ENCODE results near the gene ENO3.

ENO3 gene

DNA sequence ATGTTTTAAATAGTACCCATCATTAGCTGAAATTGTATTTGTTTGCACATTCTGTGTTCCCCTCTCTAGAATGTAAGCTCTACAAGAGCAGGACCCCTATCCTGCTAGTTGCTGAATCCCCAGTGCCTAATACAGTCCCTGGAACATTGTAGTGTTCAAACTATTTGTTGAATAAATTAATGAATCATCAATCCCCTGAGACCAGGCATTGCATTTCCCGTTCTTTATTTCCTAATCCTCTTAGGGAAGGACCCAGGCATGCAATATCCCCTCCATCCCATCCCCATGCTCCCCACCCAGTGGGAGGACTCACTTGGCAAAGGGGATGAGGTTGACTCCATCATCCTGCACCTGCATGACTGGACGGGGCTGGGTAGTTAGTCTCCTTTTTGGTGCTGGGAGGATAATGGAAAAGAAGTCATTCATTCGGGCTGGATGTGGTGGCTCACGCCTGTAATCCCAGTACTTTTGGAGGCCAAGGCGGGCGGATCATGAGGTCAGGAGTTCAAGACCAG lies 43.2 kb downstream of the ENO3 start:
- Histone ChIP-seq H3K36me3 (ENCODE audit: control insufficient read depth, insufficient read depth, low read length) (no peaks in the 10 kb centered on the region), H3K27ac (ENCODE audit: insufficient read depth, low read depth, low read length, poor library complexity, severe bottlenecking) (no peak overlapping the region), H3K9me3 (ENCODE audit: control insufficient read depth, low read length) (no peaks in the 10 kb centered on the region), H3K4me1 (ENCODE audit: control insufficient read depth, insufficient read depth, low read length) (peaks cover 8% of the 10 kb centered on the region), H3K4me3 (ENCODE audit: insufficient read depth, low read depth, low read length) (no peak overlapping the region), H3K27me3 (ENCODE audit: control insufficient read depth, insufficient read depth, low read length, poor library complexity, severe bottlenecking) (peaks cover 24% of the 10 kb centered on the region)
- 88 to 89% methylated on average over 6 of the region's 6 CpGs for WGBS, 2 experiments

DNA sequence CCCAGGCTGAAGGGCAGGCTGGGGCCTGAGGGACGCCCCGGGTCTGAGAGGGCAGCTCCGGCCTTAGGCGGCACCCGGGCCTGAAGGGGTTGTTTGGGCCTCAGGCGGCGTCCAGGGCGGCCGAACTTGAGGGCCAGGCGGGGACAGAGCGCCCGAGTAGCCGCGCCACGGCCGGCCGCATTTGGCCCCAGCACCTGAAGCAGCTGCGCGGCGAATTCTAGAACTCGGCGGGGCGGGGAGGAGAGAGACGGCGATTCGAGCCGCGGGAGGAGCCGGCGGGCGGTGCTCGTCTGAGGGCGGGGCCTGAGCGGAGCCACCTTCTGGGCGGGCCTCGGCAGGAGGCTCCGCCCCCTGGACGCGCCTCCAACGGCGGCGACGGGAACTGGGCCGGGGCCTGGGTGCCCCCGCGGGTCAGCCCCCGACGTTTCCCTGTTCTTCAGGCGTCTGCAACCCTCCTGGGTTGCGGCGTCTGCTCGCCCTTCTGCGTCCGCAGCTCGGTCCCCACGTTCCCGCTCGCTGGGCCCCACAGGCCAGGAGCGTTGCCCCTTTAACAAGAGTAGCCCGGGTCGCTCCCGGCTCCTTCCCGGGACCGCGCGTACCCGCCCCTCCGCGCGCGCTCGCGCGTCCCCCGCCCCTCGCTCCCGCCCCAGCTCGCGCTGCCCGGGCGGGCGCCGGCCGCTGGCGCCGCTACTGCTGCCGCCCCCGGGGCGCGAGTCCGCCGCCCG lies 46.5 kb downstream of the ENO3 start, which contains the start of the genes INCA1 and KIF1C:
Gene INCA1 (minus strand): TSS at position 221 of the 725 bp plus-strand sequence. CDS start 3,085 bp downstream, outside the sequence.
Gene KIF1C (plus strand): TSS at position 649 of the 725 bp plus-strand sequence. CDS start 2,297 bp downstream, outside the sequence.
- Histone ChIP-seq H3K4me1 (ENCODE audit: control insufficient read depth, insufficient read depth, low read length) (peaks cover 17% of the 10 kb centered on the region), H3K4me3 (ENCODE audit: insufficient read depth, low read depth, low read length) (peak within 1 kb of the TSS; percentile 89)
- WGBS, 2 experiments, result 1% methylated on average over 93 of the region's 93 CpGs

DNA sequence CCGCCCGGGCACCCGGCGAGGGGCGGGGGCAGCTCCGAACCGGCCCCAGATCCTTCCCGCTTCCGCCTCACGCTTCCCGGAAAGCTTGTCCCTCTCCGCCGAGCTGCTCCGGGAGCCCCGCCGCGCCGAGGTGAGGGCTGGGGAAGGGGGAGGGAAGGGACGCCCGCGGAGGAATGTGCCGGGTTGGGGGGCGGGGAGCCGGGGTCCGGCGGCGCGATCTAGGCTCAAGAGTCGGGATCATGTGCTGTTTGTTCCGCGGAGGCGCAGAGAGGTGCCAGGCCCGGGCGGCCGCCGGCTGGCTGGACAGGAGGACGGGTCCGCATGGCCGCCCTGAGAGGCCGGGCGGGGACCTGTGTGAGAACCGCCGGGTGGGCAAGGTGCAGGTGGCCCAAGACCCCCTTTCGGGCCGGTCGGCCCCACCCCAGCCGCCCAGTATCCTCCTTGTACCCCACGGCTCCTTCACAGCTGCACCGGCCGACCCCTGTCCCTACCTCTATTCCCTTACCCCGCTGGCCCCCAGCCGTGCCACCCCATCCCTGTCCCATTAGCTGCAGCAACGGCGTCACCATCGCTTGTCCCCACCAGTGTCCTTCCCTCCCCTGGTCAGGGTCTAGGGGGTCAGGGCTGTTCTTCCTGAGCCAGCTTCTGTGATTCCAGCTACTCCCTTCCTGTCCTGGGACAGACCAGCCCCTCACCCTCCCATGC lies 47.3 kb downstream of the ENO3 start:
- WGBS, 2 experiments, result 0 to 1% methylated on average over 55 of the region's 55 CpGs

More for the DNA sequence above, 46.5 kb downstream of the ENO3 start, which contains the start of the genes INCA1 and KIF1C:
- peaks cover 24% of the 10 kb centered on the region for H3K27me3 ChIP-seq (ENCODE audit: control insufficient read depth, insufficient read depth, low read length, poor library complexity, severe bottlenecking)
- H3K27ac ChIP-seq (ENCODE audit: insufficient read depth, low read depth, low read length, poor library complexity, severe bottlenecking), result peak within 1 kb of the TSS; percentile 69
- H3K36me3 ChIP-seq (ENCODE audit: control insufficient read depth, insufficient read depth, low read length), result peaks cover 15% of the 10 kb centered on the region
- no peaks in the 10 kb centered on the region for H3K9me3 ChIP-seq (ENCODE audit: control insufficient read depth, low read length)

DNA sequence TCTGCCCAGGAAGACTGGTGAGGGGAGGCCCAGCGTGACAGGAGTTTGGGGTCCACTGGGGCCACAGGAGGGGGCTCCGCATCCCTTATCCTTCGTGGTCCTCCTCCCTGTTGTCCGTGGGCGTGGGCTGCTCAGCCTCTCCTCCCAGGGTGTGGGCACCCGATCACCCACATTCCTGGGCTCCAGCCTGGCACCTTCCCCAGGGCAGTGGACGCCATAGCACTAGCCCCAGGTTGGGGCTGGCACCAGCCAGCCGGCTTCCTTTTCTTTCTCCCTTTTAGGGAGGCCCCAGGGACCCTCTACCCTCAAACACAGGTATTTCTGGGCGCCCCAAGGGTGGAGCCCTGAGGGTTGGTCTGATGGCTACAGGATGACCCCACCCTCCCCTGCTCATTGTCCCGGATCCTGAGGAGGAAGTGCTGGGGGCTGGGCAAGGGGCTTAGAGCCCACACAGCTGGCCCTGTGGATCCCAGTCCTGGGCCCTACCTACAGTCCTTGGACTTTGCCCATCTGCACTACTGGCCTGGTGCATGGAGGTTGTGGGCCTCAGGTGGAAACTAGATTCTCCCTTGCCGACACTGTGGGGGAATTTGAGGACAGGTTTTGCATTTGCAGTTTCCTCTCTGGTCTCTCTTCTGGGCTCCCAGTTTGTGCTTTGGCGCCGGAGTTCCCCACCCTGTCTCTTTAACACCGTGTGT lies 48.0 kb downstream of the ENO3 start:
- no peaks in the 10 kb centered on the region for H3K9me3 ChIP-seq (ENCODE audit: control insufficient read depth, low read length)
- peaks cover 17% of the 10 kb centered on the region for H3K4me1 ChIP-seq (ENCODE audit: control insufficient read depth, insufficient read depth, low read length)
- H3K27me3 ChIP-seq (ENCODE audit: control insufficient read depth, insufficient read depth, low read length, poor library complexity, severe bottlenecking), result peaks cover 24% of the 10 kb centered on the region
- H3K4me3 ChIP-seq (ENCODE audit: insufficient read depth, low read depth, low read length), result peak overlapping the region; percentile 89
- WGBS, 2 experiments, result 21 to 23% methylated on average over 14 of the region's 14 CpGs
- no peak overlapping the region for H3K27ac ChIP-seq (ENCODE audit: insufficient read depth, low read depth, low read length, poor library complexity, severe bottlenecking)
- peaks cover 20% of the 10 kb centered on the region for H3K36me3 ChIP-seq (ENCODE audit: control insufficient read depth, insufficient read depth, low read length)

More for the DNA sequence above, 47.3 kb downstream of the ENO3 start:
- Histone ChIP-seq H3K27ac (ENCODE audit: insufficient read depth, low read depth, low read length, poor library complexity, severe bottlenecking) (no peak overlapping the region), H3K4me1 (ENCODE audit: control insufficient read depth, insufficient read depth, low read length) (peaks cover 17% of the 10 kb centered on the region), H3K4me3 (ENCODE audit: insufficient read depth, low read depth, low read length) (peak overlapping the region; percentile 89), H3K27me3 (ENCODE audit: control insufficient read depth, insufficient read depth, low read length, poor library complexity, severe bottlenecking) (peaks cover 24% of the 10 kb centered on the region), H3K36me3 (ENCODE audit: control insufficient read depth, insufficient read depth, low read length) (peaks cover 18% of the 10 kb centered on the region), H3K9me3 (ENCODE audit: control insufficient read depth, low read length) (no peaks in the 10 kb centered on the region)

DNA sequence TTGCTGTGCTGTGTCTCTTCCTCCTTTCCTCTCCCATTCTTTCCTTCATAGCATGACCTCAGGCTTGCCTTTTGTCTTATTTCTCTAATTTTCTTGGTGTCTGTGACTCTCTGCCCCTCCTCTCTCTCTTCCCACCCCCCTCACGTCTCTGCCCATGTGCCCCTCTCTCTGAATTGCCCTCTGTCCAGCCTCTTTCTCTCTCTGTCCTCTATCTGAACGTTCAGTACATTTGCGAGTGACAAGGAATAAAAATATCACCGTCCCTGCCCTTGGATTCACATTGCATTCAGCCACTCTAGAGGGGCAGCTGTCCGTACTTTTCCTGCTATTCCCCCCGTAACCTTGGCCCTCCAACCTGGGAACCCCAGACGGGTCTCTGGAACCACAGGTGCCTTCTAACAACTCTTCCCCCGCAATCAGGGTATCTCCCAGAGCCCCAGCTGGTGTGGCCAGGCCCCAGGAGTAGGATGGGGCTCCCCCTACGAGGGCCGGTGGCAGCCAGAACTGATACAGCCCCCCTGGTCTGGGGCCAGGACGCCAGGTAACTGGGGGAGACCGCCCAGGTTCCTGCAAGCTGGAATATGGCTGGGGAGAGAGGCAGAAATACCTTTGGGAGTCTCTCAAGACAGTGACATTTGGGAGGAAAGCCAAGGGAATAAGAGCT lies 48.6 kb downstream of the ENO3 start:
- Histone ChIP-seq H3K4me3 (ENCODE audit: insufficient read depth, low read depth, low read length) (peak overlapping the region; percentile 89), H3K27ac (ENCODE audit: insufficient read depth, low read depth, low read length, poor library complexity, severe bottlenecking) (no peak overlapping the region), H3K27me3 (ENCODE audit: control insufficient read depth, insufficient read depth, low read length, poor library complexity, severe bottlenecking) (peaks cover 24% of the 10 kb centered on the region), H3K4me1 (ENCODE audit: control insufficient read depth, insufficient read depth, low read length) (peaks cover 17% of the 10 kb centered on the region), H3K9me3 (ENCODE audit: control insufficient read depth, low read length) (no peaks in the 10 kb centered on the region), H3K36me3 (ENCODE audit: control insufficient read depth, insufficient read depth, low read length) (peaks cover 27% of the 10 kb centered on the region)
- 75 to 77% methylated on average over 12 of the region's 12 CpGs for WGBS, 2 experiments

DNA sequence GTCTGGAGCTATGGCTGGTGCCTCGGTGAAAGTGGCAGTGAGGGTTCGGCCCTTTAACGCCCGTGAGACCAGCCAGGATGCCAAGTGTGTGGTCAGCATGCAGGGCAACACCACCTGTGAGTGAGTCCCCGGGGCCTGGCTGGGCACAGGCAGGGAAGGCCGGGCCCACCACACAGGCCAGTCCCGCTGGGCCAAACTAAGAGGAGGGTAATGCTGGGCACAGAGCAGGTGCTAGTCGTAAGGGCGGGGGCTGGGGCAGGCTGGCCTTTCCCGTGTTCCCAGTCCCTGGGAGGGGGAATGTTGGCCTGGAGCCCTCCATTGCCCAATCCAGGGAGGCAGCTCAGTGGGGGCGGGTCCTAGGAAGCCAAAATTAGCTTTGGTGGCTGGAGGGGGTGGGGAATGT lies 49.3 kb downstream of the ENO3 start:
- no peak overlapping the region for H3K27ac ChIP-seq (ENCODE audit: insufficient read depth, low read depth, low read length, poor library complexity, severe bottlenecking)
- no peaks in the 10 kb centered on the region for H3K9me3 ChIP-seq (ENCODE audit: control insufficient read depth, low read length)
- 84 to 86% methylated on average over 11 of the region's 11 CpGs for WGBS, 2 experiments
- H3K4me3 ChIP-seq (ENCODE audit: insufficient read depth, low read depth, low read length), result no peak overlapping the region
- H3K36me3 ChIP-seq (ENCODE audit: control insufficient read depth, insufficient read depth, low read length), result peaks cover 28% of the 10 kb centered on the region
- H3K27me3 ChIP-seq (ENCODE audit: control insufficient read depth, insufficient read depth, low read length, poor library complexity, severe bottlenecking), result peaks cover 22% of the 10 kb centered on the region
- peaks cover 17% of the 10 kb centered on the region for H3K4me1 ChIP-seq (ENCODE audit: control insufficient read depth, insufficient read depth, low read length)

DNA sequence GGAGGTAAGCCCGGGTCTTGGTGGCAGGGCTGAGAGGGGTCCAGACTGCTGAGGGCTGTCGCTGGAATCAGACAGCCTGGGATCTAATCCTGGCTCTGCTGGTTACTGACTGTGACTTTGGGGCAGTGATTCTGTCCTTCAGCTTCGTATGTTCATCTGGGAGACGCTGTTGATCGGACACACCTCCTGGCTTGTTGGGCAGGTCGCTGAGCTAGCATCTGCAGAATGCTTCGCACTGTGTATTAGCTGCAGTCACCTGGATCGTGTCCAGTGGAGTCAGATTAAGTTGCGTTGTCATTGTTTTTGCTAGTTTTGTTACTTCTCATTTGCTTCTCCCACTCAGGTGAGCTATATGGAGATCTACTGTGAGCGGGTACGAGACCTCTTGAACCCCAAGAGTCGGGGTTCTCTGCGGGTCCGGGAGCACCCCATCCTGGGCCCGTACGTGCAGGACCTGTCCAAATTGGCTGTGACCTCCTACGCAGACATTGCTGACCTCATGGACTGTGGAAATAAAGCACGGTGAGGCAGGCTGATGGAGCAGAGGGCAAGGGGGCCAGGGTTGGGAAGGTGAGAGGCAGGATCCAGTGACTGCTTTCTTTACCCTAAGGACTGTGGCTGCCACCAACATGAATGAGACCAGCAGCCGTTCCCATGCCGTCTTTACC lies 51.3 kb downstream of the ENO3 start:
- peaks cover 28% of the 10 kb centered on the region for H3K36me3 ChIP-seq (ENCODE audit: control insufficient read depth, insufficient read depth, low read length)
- WGBS, 2 experiments, result 96 to 97% methylated on average over 20 of the region's 20 CpGs
- peaks cover 2% of the 10 kb centered on the region for H3K27me3 ChIP-seq (ENCODE audit: control insufficient read depth, insufficient read depth, low read length, poor library complexity, severe bottlenecking)
- H3K4me1 ChIP-seq (ENCODE audit: control insufficient read depth, insufficient read depth, low read length), result peaks cover 17% of the 10 kb centered on the region
- H3K4me3 ChIP-seq (ENCODE audit: insufficient read depth, low read depth, low read length), result no peak overlapping the region
- no peak overlapping the region for H3K27ac ChIP-seq (ENCODE audit: insufficient read depth, low read depth, low read length, poor library complexity, severe bottlenecking)
- no peaks in the 10 kb centered on the region for H3K9me3 ChIP-seq (ENCODE audit: control insufficient read depth, low read length)

DNA sequence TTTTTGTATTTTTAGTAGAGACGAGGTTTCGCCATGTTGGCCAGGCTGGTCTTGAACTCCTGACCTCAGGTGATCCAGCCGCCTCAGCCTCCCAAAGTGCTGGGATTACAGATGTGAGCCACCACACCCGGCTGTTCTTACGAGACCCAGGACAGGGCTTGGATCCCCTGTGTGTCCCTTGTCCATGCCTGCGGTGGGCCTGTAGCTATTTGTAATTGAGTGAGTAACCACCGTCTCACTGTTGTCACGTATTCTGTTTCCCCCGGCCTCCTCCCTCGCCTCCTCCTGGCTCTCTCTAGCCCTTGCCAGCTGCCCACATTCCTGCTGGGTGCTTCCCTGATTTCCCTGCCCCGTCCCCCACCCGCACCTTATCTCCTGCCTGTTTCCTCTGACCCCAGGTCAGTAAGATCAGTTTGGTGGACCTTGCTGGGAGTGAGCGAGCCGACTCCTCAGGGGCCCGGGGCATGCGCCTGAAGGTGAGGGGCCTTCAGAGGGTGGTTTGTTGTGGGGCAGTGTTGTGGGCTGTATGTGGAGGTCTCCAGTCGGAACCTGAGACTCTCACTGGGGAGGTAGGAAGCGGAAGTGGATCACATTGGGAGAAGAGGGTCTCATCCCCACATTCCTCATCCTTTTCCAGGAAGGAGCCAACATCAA lies 52.4 kb downstream of the ENO3 start:
- Histone ChIP-seq H3K27ac (ENCODE audit: insufficient read depth, low read depth, low read length, poor library complexity, severe bottlenecking) (no peak overlapping the region), H3K27me3 (ENCODE audit: control insufficient read depth, insufficient read depth, low read length, poor library complexity, severe bottlenecking) (no peaks in the 10 kb centered on the region), H3K9me3 (ENCODE audit: control insufficient read depth, low read length) (no peaks in the 10 kb centered on the region), H3K4me3 (ENCODE audit: insufficient read depth, low read depth, low read length) (no peak overlapping the region), H3K4me1 (ENCODE audit: control insufficient read depth, insufficient read depth, low read length) (peaks cover 17% of the 10 kb centered on the region), H3K36me3 (ENCODE audit: control insufficient read depth, insufficient read depth, low read length) (peaks cover 31% of the 10 kb centered on the region)
- WGBS, 2 experiments, result 94% methylated on average over 18 of the region's 18 CpGs
